Sigmoid colon (tissue), 4 donors: ENCODE results near the gene ADRB2.

ENCODE experiments used
- EP300 ChIP-seq, 4 donors: sonication (generic); formaldehyde crosslinking; IDR thresholded peaks; one replicate each; pipeline ENCODE4 v1.6.1; 2017; ENCODE audit warnings: antibody characterized with exemption in 4 of 4
- POLR2A ChIP-seq, 2 donors: fragments of 450-650 bp; IDR thresholded peaks; one replicate each; pipeline ENCODE4 v1.6.1; 2016; ENCODE audit warnings: antibody characterized with exemption in 2 of 2, mild to moderate bottlenecking in 2 of 2, moderate library complexity in 2 of 2
- POLR2AphosphoS5 ChIP-seq, 4 donors: sonication (generic); formaldehyde crosslinking; IDR thresholded peaks; one replicate each; pipeline ENCODE4 v1.6.1; 2017; ENCODE audit warnings: antibody characterized with exemption in 4 of 4
- TF ChIP-seq, protein P1 (sequence below), 4 experiments: fragments of 450-650 bp in 3 of 4; fragments of 200-600 bp in 1 of 4; IDR thresholded peaks; one replicate each; pipeline ENCODE4 v1.5.1; 2016 to 2019; ENCODE audit warnings: antibody characterized with exemption in 4 of 4, mild to moderate bottlenecking in 3 of 4, moderate library complexity in 2 of 4

- TF ChIP-seq, protein P1, sequence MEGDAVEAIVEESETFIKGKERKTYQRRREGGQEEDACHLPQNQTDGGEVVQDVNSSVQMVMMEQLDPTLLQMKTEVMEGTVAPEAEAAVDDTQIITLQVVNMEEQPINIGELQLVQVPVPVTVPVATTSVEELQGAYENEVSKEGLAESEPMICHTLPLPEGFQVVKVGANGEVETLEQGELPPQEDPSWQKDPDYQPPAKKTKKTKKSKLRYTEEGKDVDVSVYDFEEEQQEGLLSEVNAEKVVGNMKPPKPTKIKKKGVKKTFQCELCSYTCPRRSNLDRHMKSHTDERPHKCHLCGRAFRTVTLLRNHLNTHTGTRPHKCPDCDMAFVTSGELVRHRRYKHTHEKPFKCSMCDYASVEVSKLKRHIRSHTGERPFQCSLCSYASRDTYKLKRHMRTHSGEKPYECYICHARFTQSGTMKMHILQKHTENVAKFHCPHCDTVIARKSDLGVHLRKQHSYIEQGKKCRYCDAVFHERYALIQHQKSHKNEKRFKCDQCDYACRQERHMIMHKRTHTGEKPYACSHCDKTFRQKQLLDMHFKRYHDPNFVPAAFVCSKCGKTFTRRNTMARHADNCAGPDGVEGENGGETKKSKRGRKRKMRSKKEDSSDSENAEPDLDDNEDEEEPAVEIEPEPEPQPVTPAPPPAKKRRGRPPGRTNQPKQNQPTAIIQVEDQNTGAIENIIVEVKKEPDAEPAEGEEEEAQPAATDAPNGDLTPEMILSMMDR (IDR thresholded peaks at IDR 0.05), result no peak
- no peak for TF ChIP-seq POLR2A (IDR thresholded peaks at IDR 0.05)
- TF ChIP-seq POLR2AphosphoS5 (IDR thresholded peaks at IDR 0.05), result no peak
- no peak for TF ChIP-seq EP300 (IDR thresholded peaks at IDR 0.05)
These were observed 11.9 kb downstream of the ADRB2 start for GRCh38 chr5:148838357-148838756.
